ENCODE data around the gene ELF1. TPM values are rescaled to one million over a fixed set of nuclear protein-coding genes. Genes with fewer than 3 reads are reported as not detected.

ELF1 gene
- total and polyA plus RNA-seq, 2 experiments from 2014 or later, result 7.0 to 12.7 TPM

DNA sequence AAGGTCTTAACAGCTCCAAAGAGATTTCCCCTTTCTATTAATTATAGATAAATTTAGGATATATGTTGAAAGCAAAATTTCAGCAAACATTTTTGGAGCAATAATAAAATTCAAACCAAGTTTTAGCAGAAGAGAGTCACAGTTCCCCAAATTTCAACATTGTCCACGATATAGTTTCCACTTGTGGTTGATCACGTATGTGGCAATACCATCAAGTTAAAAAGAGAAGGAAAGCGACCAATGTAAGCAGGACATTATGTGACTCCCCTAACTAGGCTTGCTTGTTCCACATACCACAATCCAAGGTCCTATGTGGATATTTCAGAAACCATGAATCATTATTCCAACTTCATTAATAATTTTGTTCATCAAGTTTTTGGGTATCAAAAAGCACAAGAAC, 52.8 kb downstream of the ELF1 start:
- no peak overlapping the region for H2AFZ ChIP-seq
- H3K27ac ChIP-seq (ENCODE audit: low read depth), result no peak overlapping the region
- DNase-seq (ENCODE audit: low spot score) (no peak), ATAC-seq (no peak)
- no peak overlapping the region for H3K4me3 ChIP-seq
- H3K4me1 ChIP-seq (ENCODE audit: insufficient read depth), result no peaks in the 10 kb centered on the region
- no peak overlapping the region for H3K4me3 Mint-ChIP-seq
- H3F3A ChIP-seq (replicated peaks; ENCODE audit: low read depth), result no peaks in the 10 kb centered on the region
- H3K79me2 ChIP-seq (replicated peaks; ENCODE audit: insufficient read depth), result no peaks in the 10 kb centered on the region; the same call in 1 of the 2 replicates
- H3K4me1 Mint-ChIP-seq, result no peaks in the 10 kb centered on the region
- no peaks in the 10 kb centered on the region for H3K36me3 Mint-ChIP-seq (ENCODE audit: low read depth)
- H3K36me3 ChIP-seq (ENCODE audit: insufficient read depth), result no peaks in the 10 kb centered on the region
- no peaks in the 10 kb centered on the region for H4K20me1 ChIP-seq (replicated peaks; ENCODE audit: insufficient read depth)
- H3K9me3 Mint-ChIP-seq, result no peaks in the 10 kb centered on the region
- H3K27me3 ChIP-seq (ENCODE audit: insufficient read depth), result no peaks in the 10 kb centered on the region
- H3K27ac Mint-ChIP-seq, result no peak overlapping the region
- TF ChIP-seq STAT1 (IDR thresholded peaks at IDR 0.05; ENCODE audit: unreplicated experiment), result no peak
- TF ChIP-seq, protein P1, sequence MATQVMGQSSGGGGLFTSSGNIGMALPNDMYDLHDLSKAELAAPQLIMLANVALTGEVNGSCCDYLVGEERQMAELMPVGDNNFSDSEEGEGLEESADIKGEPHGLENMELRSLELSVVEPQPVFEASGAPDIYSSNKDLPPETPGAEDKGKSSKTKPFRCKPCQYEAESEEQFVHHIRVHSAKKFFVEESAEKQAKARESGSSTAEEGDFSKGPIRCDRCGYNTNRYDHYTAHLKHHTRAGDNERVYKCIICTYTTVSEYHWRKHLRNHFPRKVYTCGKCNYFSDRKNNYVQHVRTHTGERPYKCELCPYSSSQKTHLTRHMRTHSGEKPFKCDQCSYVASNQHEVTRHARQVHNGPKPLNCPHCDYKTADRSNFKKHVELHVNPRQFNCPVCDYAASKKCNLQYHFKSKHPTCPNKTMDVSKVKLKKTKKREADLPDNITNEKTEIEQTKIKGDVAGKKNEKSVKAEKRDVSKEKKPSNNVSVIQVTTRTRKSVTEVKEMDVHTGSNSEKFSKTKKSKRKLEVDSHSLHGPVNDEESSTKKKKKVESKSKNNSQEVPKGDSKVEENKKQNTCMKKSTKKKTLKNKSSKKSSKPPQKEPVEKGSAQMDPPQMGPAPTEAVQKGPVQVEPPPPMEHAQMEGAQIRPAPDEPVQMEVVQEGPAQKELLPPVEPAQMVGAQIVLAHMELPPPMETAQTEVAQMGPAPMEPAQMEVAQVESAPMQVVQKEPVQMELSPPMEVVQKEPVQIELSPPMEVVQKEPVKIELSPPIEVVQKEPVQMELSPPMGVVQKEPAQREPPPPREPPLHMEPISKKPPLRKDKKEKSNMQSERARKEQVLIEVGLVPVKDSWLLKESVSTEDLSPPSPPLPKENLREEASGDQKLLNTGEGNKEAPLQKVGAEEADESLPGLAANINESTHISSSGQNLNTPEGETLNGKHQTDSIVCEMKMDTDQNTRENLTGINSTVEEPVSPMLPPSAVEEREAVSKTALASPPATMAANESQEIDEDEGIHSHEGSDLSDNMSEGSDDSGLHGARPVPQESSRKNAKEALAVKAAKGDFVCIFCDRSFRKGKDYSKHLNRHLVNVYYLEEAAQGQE (IDR thresholded peaks at IDR 0.05; ENCODE audit: unreplicated experiment), result no peak
- no peak for TF ChIP-seq ZNF114 (CRISPR knock-in tag; IDR thresholded peaks at IDR 0.05)
- TF ChIP-seq, protein P2, sequence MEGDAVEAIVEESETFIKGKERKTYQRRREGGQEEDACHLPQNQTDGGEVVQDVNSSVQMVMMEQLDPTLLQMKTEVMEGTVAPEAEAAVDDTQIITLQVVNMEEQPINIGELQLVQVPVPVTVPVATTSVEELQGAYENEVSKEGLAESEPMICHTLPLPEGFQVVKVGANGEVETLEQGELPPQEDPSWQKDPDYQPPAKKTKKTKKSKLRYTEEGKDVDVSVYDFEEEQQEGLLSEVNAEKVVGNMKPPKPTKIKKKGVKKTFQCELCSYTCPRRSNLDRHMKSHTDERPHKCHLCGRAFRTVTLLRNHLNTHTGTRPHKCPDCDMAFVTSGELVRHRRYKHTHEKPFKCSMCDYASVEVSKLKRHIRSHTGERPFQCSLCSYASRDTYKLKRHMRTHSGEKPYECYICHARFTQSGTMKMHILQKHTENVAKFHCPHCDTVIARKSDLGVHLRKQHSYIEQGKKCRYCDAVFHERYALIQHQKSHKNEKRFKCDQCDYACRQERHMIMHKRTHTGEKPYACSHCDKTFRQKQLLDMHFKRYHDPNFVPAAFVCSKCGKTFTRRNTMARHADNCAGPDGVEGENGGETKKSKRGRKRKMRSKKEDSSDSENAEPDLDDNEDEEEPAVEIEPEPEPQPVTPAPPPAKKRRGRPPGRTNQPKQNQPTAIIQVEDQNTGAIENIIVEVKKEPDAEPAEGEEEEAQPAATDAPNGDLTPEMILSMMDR (conservative IDR thresholded peaks at IDR 0.05; ENCODE audit: low read depth in 2 of 2), result no peak
- TF ChIP-seq POLR2AphosphoS5 (IDR thresholded peaks at IDR 0.05; ENCODE audit: low read depth), result no peak
- TF ChIP-seq EZH2 (IDR thresholded peaks at IDR 0.05; ENCODE audit: low read depth, unreplicated experiment), result no peak
- TF ChIP-seq JUNB (IDR thresholded peaks at IDR 0.05; ENCODE audit: unreplicated experiment), result no peak
- TF ChIP-seq, protein P3, sequence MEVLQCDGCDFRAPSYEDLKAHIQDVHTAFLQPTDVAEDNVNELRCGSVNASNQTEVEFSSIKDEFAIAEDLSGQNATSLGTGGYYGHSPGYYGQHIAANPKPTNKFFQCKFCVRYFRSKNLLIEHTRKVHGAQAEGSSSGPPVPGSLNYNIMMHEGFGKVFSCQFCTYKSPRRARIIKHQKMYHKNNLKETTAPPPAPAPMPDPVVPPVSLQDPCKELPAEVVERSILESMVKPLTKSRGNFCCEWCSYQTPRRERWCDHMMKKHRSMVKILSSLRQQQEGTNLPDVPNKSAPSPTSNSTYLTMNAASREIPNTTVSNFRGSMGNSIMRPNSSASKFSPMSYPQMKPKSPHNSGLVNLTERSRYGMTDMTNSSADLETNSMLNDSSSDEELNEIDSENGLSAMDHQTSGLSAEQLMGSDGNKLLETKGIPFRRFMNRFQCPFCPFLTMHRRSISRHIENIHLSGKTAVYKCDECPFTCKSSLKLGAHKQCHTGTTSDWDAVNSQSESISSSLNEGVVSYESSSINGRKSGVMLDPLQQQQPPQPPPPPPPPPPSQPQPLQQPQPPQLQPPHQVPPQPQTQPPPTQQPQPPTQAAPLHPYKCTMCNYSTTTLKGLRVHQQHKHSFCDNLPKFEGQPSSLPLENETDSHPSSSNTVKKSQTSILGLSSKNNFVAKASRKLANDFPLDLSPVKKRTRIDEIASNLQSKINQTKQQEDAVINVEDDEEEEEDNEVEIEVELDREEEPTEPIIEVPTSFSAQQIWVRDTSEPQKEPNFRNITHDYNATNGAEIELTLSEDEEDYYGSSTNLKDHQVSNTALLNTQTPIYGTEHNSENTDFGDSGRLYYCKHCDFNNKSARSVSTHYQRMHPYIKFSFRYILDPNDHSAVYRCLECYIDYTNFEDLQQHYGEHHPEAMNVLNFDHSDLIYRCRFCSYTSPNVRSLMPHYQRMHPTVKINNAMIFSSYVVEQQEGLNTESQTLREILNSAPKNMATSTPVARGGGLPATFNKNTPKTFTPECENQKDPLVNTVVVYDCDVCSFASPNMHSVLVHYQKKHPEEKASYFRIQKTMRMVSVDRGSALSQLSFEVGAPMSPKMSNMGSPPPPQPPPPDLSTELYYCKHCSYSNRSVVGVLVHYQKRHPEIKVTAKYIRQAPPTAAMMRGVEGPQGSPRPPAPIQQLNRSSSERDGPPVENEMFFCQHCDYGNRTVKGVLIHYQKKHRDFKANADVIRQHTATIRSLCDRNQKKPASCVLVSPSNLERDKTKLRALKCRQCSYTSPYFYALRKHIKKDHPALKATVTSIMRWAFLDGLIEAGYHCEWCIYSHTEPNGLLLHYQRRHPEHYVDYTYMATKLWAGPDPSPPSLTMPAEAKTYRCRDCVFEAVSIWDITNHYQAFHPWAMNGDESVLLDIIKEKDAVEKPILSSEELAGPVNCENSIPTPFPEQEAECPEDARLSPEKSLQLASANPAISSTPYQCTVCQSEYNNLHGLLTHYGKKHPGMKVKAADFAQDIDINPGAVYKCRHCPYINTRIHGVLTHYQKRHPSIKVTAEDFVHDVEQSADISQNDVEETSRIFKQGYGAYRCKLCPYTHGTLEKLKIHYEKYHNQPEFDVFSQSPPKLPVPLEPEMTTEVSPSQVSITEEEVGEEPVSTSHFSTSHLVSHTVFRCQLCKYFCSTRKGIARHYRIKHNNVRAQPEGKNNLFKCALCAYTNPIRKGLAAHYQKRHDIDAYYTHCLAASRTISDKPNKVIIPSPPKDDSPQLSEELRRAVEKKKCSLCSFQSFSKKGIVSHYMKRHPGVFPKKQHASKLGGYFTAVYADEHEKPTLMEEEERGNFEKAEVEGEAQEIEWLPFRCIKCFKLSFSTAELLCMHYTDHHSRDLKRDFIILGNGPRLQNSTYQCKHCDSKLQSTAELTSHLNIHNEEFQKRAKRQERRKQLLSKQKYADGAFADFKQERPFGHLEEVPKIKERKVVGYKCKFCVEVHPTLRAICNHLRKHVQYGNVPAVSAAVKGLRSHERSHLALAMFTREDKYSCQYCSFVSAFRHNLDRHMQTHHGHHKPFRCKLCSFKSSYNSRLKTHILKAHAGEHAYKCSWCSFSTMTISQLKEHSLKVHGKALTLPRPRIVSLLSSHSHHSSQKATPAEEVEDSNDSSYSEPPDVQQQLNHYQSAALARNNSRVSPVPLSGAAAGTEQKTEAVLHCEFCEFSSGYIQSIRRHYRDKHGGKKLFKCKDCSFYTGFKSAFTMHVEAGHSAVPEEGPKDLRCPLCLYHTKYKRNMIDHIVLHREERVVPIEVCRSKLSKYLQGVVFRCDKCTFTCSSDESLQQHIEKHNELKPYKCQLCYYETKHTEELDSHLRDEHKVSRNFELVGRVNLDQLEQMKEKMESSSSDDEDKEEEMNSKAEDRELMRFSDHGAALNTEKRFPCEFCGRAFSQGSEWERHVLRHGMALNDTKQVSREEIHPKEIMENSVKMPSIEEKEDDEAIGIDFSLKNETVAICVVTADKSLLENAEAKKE (CRISPR knock-in tag; IDR thresholded peaks at IDR 0.05), result no peak
- no peak for TF ChIP-seq CREB1 (CRISPR knock-in tag; IDR thresholded peaks at IDR 0.05; ENCODE audit: low read depth)
- no peak for TF ChIP-seq EZH2phosphoT487 (IDR thresholded peaks at IDR 0.05; ENCODE audit: unreplicated experiment)
- TF ChIP-seq ZNF331 (CRISPR knock-in tag; IDR thresholded peaks at IDR 0.05; ENCODE audit: low read depth), result no peak
- no peaks in the 10 kb centered on the region for H3K9me2 ChIP-seq (ENCODE audit: insufficient read depth)
- no peaks in the 10 kb centered on the region for H3K27me3 Mint-ChIP-seq (ENCODE audit: insufficient read depth, low read depth, poor library complexity)
- no peak overlapping the region for H3K4me2 ChIP-seq
